GM12878 (cell line): Measurements from ENCODE around the gene GPR68. TPM values are rescaled to one million over a fixed set of nuclear protein-coding genes. Genes with fewer than 3 reads are reported as not detected.

ENCODE experiments used
- ATAC-seq: fragments of 200-7000 bp; cut with Tn5 transposase; 3 replicates; pipeline ENCODE4 v1.9.1; 2020; ENCODE audit warnings: mild to moderate bottlenecking, moderate library complexity
- BruUV-seq: library from RNA; stranded (reverse); fragments of 400-500 nt; replicated peaks from 2 replicates; lab custom pipeline; 2021; lab: Mats Ljungman, UMichigan
- CTCF ChIA-PET: fragments of 300-600 bp; sonication (Branson Sonifier 250); formaldehyde crosslinking; extraction: SDS; loops from one replicate; lab custom pipeline; 2021; ENCODE audit warnings: inconsistent platforms; lab: Yijun Ruan, JAX
- POLR2A ChIA-PET: fragments of 350-600 bp; formaldehyde crosslinking; extraction: SDS; loops from one replicate; lab custom pipeline; 2021; ENCODE audit warnings: inconsistent platforms; lab: Charles Lee
- RAD21 ChIA-PET: fragments of 300-600 bp; sonication (Branson Sonifier 250); formaldehyde crosslinking; loops from one replicate; lab custom pipeline; 2023; ENCODE audit warnings: antibody characterized with exemption; ENCODE audit not compliant: unreplicated experiment; lab: Charles Lee
- SMC1A ChIA-PET: fragments of 300-600 bp; sonication (Branson Sonifier 250); formaldehyde crosslinking; loops from one replicate; lab custom pipeline; 2023; ENCODE audit not compliant: unreplicated experiment, uncharacterized antibody; lab: Charles Lee
- DNase-seq: peaks from one replicate; pipeline ENCODE4 v3.0.0-alpha.2; 2011; ENCODE audit warnings: low read depth, low spot score
- FAIRE-seq: peaks from 3 replicates; lab custom pipeline; 2011; peaks lifted over from hg19 to GRCh38; lab: Jason Lieb, UNC
- H2AFZ ChIP-seq: 2 replicates; pipeline ENCODE4 v1.6.0; 2011; ENCODE audit warnings: low read depth, low read length, control low read depth; ENCODE audit not compliant: control insufficient read depth
- H3K27ac ChIP-seq: 2 replicates; pipeline ENCODE4 v1.5.1; 2011; ENCODE audit warnings: control low read depth; ENCODE audit not compliant: control insufficient read depth, insufficient read depth
- H3K27me3 ChIP-seq, 2 experiments: replicated peaks in 1 of 2; 2 replicates each; pipeline versions ENCODE4 v1.6.0 to v1.6.1; 2011; ENCODE audit warnings: low read length in 1 of 2; ENCODE audit not compliant: control insufficient read depth in 2 of 2, insufficient read depth in 2 of 2
- H3K36me3 ChIP-seq, 2 experiments: 2 replicates each; pipeline ENCODE4 v1.5.1; 2011; ENCODE audit warnings: low read length in 1 of 2; ENCODE audit not compliant: control insufficient read depth in 2 of 2, insufficient read depth in 2 of 2
- H3K4me1 ChIP-seq: 2 replicates; pipeline ENCODE4 v1.6.1; 2011; ENCODE audit warnings: mild to moderate bottlenecking, low read length, moderate library complexity, mixed read lengths; ENCODE audit not compliant: control insufficient read depth, insufficient read depth
- H3K4me2 ChIP-seq: 2 replicates; pipeline ENCODE4 v1.6.0; 2011; ENCODE audit warnings: control low read depth; ENCODE audit not compliant: control insufficient read depth, insufficient read depth
- H3K4me3 ChIP-seq: fragments of 200-600 bp; sonication (generic); 2 replicates; pipeline ENCODE4 v1.5.1; 2016
- H3K79me2 ChIP-seq: 2 replicates; pipeline ENCODE4 v1.6.0; 2011; ENCODE audit warnings: low read length; ENCODE audit not compliant: control insufficient read depth, insufficient read depth
- H3K9ac ChIP-seq: 2 replicates; pipeline ENCODE4 v1.8.0; 2011; ENCODE audit warnings: low read length, control low read depth, mixed read lengths; ENCODE audit not compliant: control insufficient read depth, insufficient read depth
- H3K9me3 ChIP-seq: replicated peaks from 3 replicates; pipeline ENCODE4 v1.5.1; 2011; ENCODE audit warnings: mild to moderate bottlenecking, low read length; ENCODE audit not compliant: control insufficient read depth, insufficient read depth
- H4K20me1 ChIP-seq: 2 replicates; pipeline ENCODE4 v1.6.0; 2011; ENCODE audit not compliant: control insufficient read depth, insufficient read depth
- FOXM1 ChIP-seq: IDR thresholded peaks from 2 replicates; pipeline ENCODE4 v1.6.1; 2012; ENCODE audit warnings: low read depth, mild to moderate bottlenecking, inconsistent platforms, low read length, moderate library complexity
- GABPA ChIP-seq: IDR thresholded peaks from 2 replicates; pipeline ENCODE4 v1.6.1; 2014; ENCODE audit warnings: antibody characterized with exemption, low read depth, mild to moderate bottlenecking, inconsistent platforms
- HDGF ChIP-seq: fragments of 450-650 bp; IDR thresholded peaks from 2 replicates; pipeline ENCODE4 v1.6.1; 2016; ENCODE audit warnings: antibody characterized with exemption
- IRF4 ChIP-seq: IDR thresholded peaks from 2 replicates; pipeline ENCODE4 v1.6.1; 2011; ENCODE audit warnings: low read depth, low read length
- KDM1A ChIP-seq: fragments of 200-600 bp; sonication (generic); IDR thresholded peaks from 2 replicates; pipeline ENCODE4 v1.6.1; 2016; ENCODE audit warnings: borderline replicate concordance
- NFIC ChIP-seq: IDR thresholded peaks from 2 replicates; pipeline ENCODE4 v1.6.1; 2012; ENCODE audit warnings: low read depth, mild to moderate bottlenecking, inconsistent platforms, low read length, moderate library complexity
- NFYA ChIP-seq: IDR thresholded peaks from 2 replicates; pipeline ENCODE4 v1.6.1; 2011; ENCODE audit warnings: low read depth, mild to moderate bottlenecking, low read length, improper control_type of control experiment, borderline replicate concordance
- RBBP5 ChIP-seq: fragments of 200-600 bp; sonication (generic); conservative IDR thresholded peaks from 2 replicates; pipeline ENCODE4 v1.6.1; 2016
- STAT3 ChIP-seq: IDR thresholded peaks from 2 replicates; pipeline ENCODE4 v1.6.1; 2011; ENCODE audit warnings: low read depth, low read length, improper control_type of control experiment
- SUZ12 ChIP-seq: fragments of 200-600 bp; sonication (generic); IDR thresholded peaks from one replicate; pipeline ENCODE4 v1.6.1; 2018; ENCODE audit warnings: antibody characterized with exemption, mild to moderate bottlenecking; ENCODE audit not compliant: unreplicated experiment
- WGBS: methylation state at CpG from one replicate; pipeline ENCODE4 v1.1.6; 2016; ENCODE audit warnings: low lambda C conversion rate; ENCODE audit not compliant: insufficient replicate concordance, insufficient coverage; ENCODE audit errors: missing lambda C conversion rate; 5-methylcytosine and 5-hydroxymethylcytosine counted together
- in situ Hi-C: fragments of 300-500 bp; cut with MboI; formaldehyde crosslinking; loops from 9 replicates; pipeline ENCODE4 v1.14.3; 2018; ENCODE audit warnings: mixed read lengths
- intact Hi-C: fragments of 100-400 bp; cut with micrococcal nuclease; formaldehyde crosslinking; loops from one replicate; pipeline ENCODE4 v1.14.2; 2022; ENCODE audit not compliant: unreplicated experiment
- polyA plus RNA-seq, 11 experiments: library from polyadenylated mRNA; depleted of rRNA in 4 of 11; unstranded in 6 of 11; stranded (reverse) in 5 of 11; fragments of >200 nt; fragmentation: Nextera tagmentation in 4 of 11; fragmentation: Illumina TruSeq in 1 of 11; extraction: Ambion mirVana in 4 of 11; extraction: Trizol in 1 of 11; gene quantifications; 1 replicate in 1 of 11; 2 replicates in 10 of 11; pipeline versions ENCODE4 v1.2.1 to v1.2.3, GENCODE V29; 2011 to 2016; ENCODE audit warnings: inconsistent platforms in 2 of 11, missing spikeins in 2 of 11, low read depth in 1 of 11
- total RNA-seq, 4 experiments: library from RNA; depleted of rRNA in 3 of 4; stranded (reverse); fragments of >200 nt in 3 of 4; fragmentation: Illumina TruSeq in 1 of 4; extraction: Trizol in 1 of 4; gene quantifications; 2 replicates each; pipeline versions ENCODE4 v1.2.1 to v1.2.3, GENCODE V29; 2013 to 2021
- TF ChIP-seq, protein P1 (sequence below): IDR thresholded peaks from 2 replicates; pipeline ENCODE4 v1.6.1; 2012; ENCODE audit warnings: low read depth, low read length, improper control_type of control experiment
- TF ChIP-seq, protein P2 (sequence below): fragments of 450-650 bp; IDR thresholded peaks from 2 replicates; pipeline ENCODE4 v1.6.1; 2016; ENCODE audit warnings: mild to moderate bottlenecking
- TF ChIP-seq, protein P3 (sequence below): IDR thresholded peaks from 2 replicates; pipeline ENCODE4 v1.6.1; 2011; ENCODE audit warnings: mild to moderate bottlenecking, low read depth, low read length, moderate library complexity; ENCODE audit not compliant: insufficient replicate concordance
- TF ChIP-seq, protein P4 (sequence below), 3 experiments: IDR thresholded peaks in 2 of 3; conservative IDR thresholded peaks in 1 of 3; 2 replicates each; pipeline ENCODE4 v1.5.1; 2011; ENCODE audit warnings: low read depth in 3 of 3, low read length in 3 of 3, mild to moderate bottlenecking in 3 of 3, control low read depth in 2 of 3, moderate library complexity in 2 of 3, inconsistent platforms in 1 of 3, mixed read lengths in 1 of 3; ENCODE audit not compliant: control insufficient read depth in 2 of 3, insufficient read depth in 1 of 3; ENCODE audit errors: extremely low read depth in 1 of 3

Gene GPR68
- total and polyA plus RNA-seq, 10 of the 15 experiments (the other 5 are each of a cell fraction or from before 2014, with no cell fraction given), result 0.06 to 3.4 (median 1.8) TPM

DNA sequence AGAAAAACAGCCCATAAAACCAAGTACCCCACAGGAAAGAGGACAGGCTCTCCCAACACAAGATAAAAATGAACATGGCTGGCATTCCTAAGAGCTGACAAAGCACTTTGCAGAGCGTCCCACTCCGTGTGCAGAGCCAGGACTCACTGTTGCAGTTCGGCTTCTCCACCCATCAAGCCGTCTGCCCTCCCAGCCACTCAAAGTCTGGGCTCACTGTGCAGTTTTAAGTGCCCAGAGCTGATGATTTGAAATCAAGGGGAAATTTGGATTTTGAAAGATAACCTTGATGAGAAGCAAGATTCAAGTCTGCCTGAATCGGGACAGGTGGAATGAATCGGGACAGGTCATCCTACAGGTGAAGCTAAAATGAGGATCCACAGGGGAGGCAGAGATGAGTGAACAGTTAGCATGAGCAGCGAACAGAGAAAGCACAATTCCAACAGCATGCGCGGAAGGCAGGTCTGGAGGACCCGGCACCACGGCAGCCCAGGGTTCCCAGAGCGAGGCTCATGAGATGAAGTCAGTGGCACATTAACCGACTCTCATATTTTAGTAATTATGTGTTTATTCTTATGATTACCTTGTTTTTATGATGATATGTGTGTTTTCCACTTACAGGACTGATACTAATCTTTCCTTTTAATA, 39.8 kb upstream of the GPR68 start (continued):
- no peak for TF ChIP-seq STAT3
- no peak for TF ChIP-seq IRF4
- TF ChIP-seq, all 136 proteins: peak for 0

DNA sequence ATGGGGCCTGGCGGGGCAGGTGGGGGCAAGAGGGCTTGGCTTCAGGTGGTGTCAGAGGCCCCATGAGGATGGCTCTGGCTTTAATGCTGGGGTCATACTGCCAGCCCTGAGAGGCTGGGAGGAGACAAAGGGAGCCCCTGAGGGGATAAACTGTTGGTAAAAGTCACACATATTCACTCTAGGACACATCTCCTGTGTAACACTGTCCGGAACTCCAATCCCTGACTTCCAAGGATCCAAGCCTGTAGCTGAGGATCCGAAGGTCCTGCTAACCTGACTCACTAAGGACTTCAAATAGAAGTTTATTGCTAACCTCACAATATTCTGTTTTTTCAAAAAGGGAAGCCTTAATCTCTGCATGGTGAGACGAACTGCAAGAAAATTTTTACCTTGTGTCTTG, 39.2 kb upstream of the GPR68 start:
- Histone ChIP-seq H3K4me1 (no peaks in the 10 kb centered on the region), H3K9me3 (no peaks in the 10 kb centered on the region), H2AFZ (no peak overlapping the region), H4K20me1 (no peaks in the 10 kb centered on the region; the same call in 1 of the 2 replicates), H3K36me3 (peaks cover 51 to 54% of the 10 kb centered on the region in 2 experiments), H3K27ac (no peak overlapping the region), H3K79me2 (no peaks in the 10 kb centered on the region), H3K27me3 (no peaks in the 10 kb centered on the region), H3K4me3 (no peak overlapping the region), H3K9ac (no peak overlapping the region), H3K4me2 (no peak overlapping the region)
- in situ Hi-C loops, result no loop called here
- POLR2A ChIA-PET, result no interaction called here
- SMC1A ChIA-PET, result interaction anchor here (1.1 kb wide), 1 partner anchor 107 kb away, joined by 4 read pairs; no protein-coding TSS in a partner anchor
- DNase-seq, result no peak
- intact Hi-C loops, result no loop called here
- RAD21 ChIA-PET, result no interaction called here
- no peak for FAIRE-seq
- BruUV-seq, result no TSS peak
- 100% methylated on average over 4 of the region's 4 CpGs for WGBS
- no peak for ATAC-seq
- CTCF ChIA-PET, result interaction anchor here (11.1 kb wide), 1 partner anchor 107 kb away, joined by 211 read pairs; no protein-coding TSS in a partner anchor
- TF ChIP-seq HDGF (no peak), KDM1A (no peak), RBBP5 (no peak), NFYA (no peak), SUZ12 (no peak), FOXM1 (no peak), NFIC (no peak), GABPA (no peak)
- TF ChIP-seq, protein P1, sequence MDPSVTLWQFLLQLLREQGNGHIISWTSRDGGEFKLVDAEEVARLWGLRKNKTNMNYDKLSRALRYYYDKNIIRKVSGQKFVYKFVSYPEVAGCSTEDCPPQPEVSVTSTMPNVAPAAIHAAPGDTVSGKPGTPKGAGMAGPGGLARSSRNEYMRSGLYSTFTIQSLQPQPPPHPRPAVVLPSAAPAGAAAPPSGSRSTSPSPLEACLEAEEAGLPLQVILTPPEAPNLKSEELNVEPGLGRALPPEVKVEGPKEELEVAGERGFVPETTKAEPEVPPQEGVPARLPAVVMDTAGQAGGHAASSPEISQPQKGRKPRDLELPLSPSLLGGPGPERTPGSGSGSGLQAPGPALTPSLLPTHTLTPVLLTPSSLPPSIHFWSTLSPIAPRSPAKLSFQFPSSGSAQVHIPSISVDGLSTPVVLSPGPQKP, result no peak
- TF ChIP-seq, protein P2, sequence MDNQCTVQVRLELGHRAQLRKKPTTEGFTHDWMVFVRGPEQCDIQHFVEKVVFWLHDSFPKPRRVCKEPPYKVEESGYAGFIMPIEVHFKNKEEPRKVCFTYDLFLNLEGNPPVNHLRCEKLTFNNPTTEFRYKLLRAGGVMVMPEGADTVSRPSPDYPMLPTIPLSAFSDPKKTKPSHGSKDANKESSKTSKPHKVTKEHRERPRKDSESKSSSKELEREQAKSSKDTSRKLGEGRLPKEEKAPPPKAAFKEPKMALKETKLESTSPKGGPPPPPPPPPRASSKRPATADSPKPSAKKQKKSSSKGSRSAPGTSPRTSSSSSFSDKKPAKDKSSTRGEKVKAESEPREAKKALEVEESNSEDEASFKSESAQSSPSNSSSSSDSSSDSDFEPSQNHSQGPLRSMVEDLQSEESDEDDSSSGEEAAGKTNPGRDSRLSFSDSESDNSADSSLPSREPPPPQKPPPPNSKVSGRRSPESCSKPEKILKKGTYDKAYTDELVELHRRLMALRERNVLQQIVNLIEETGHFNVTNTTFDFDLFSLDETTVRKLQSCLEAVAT, result no peak
- TF ChIP-seq, protein P3, sequence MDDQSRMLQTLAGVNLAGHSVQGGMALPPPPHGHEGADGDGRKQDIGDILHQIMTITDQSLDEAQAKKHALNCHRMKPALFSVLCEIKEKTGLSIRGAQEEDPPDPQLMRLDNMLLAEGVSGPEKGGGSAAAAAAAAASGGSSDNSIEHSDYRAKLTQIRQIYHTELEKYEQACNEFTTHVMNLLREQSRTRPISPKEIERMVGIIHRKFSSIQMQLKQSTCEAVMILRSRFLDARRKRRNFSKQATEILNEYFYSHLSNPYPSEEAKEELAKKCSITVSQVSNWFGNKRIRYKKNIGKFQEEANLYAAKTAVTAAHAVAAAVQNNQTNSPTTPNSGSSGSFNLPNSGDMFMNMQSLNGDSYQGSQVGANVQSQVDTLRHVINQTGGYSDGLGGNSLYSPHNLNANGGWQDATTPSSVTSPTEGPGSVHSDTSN, result no peak
- TF ChIP-seq, protein P4, sequence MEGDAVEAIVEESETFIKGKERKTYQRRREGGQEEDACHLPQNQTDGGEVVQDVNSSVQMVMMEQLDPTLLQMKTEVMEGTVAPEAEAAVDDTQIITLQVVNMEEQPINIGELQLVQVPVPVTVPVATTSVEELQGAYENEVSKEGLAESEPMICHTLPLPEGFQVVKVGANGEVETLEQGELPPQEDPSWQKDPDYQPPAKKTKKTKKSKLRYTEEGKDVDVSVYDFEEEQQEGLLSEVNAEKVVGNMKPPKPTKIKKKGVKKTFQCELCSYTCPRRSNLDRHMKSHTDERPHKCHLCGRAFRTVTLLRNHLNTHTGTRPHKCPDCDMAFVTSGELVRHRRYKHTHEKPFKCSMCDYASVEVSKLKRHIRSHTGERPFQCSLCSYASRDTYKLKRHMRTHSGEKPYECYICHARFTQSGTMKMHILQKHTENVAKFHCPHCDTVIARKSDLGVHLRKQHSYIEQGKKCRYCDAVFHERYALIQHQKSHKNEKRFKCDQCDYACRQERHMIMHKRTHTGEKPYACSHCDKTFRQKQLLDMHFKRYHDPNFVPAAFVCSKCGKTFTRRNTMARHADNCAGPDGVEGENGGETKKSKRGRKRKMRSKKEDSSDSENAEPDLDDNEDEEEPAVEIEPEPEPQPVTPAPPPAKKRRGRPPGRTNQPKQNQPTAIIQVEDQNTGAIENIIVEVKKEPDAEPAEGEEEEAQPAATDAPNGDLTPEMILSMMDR (IDR thresholded peaks at IDR 0.05 in 2 of 3, conservative IDR thresholded peaks at IDR 0.05 in 1 of 3; ENCODE audit: control insufficient read depth in 2 of 3, extremely low read depth in 1 of 3, insufficient read depth in 1 of 3, low read depth in 3 of 3, low read length in 3 of 3), result no peak
